HepG2 (cell line): ENCODE measurements around the gene GLOD5. TPM values are rescaled to one million over a fixed set of nuclear protein-coding genes. Genes with fewer than 3 reads are reported as not detected.

Experiments used
- ATAC-seq: fragments of 200-7000 bp; cut with Tn5 transposase; 3 replicates; pipeline ENCODE4 v1.9.1; 2020; ENCODE audit warnings: mild to moderate bottlenecking, moderate library complexity
- BruUV-seq: library from RNA; stranded (reverse); fragments of 400-500 nt; replicated peaks from 2 replicates; lab custom pipeline; 2021; lab: Mats Ljungman, UMichigan
- CTCF ChIA-PET: fragments of 300-600 bp; formaldehyde crosslinking; extraction: SDS; loops from one replicate; lab custom pipeline; 2021; ENCODE audit warnings: low total read pairs, inconsistent platforms, low intra/inter-chr PET ratio; lab: Yijun Ruan, JAX
- POLR2A ChIA-PET: fragments of 350-600 bp; sonication (Branson Sonifier 250); formaldehyde crosslinking; loops from one replicate; lab custom pipeline; 2020; ENCODE audit warnings: antibody characterized with exemption, inconsistent platforms; lab: Yijun Ruan, JAX
- DNase-seq: peaks from one replicate; pipeline ENCODE4 v3.0.0-alpha.2; 2015; ENCODE audit warnings: low spot score
- FAIRE-seq: peaks from 3 replicates; lab custom pipeline; 2011; peaks lifted over from hg19 to GRCh38; lab: Jason Lieb, UNC
- H2AFZ ChIP-seq: one replicate; pipeline ENCODE4 v1.6.1; 2011; ENCODE audit warnings: low read length, inconsistent platforms
- H3K27ac ChIP-seq: fragments of 300-600 bp; 3 replicates; pipeline ENCODE4 v1.8.0; 2011; ENCODE audit warnings: mixed run types, mild to moderate bottlenecking, mixed read lengths, low read length, inconsistent platforms; ENCODE audit not compliant: insufficient read depth; ENCODE audit errors: extremely low read length
- H3K27me3 ChIP-seq, 2 experiments: fragments of 200-600 bp in 1 of 2; 2 replicates in 1 of 2; 3 replicates in 1 of 2; pipeline versions ENCODE4 v1.6.0 to v1.8.0; 2011; ENCODE audit warnings: low read length in 2 of 2, mild to moderate bottlenecking in 2 of 2, moderate library complexity in 2 of 2, inconsistent platforms in 1 of 2; ENCODE audit not compliant: insufficient read depth in 2 of 2, control insufficient read depth in 1 of 2
- H3K36me3 ChIP-seq, 2 experiments: fragments of 200-600 bp in 1 of 2; replicated peaks in 1 of 2; 2 replicates in 1 of 2; 3 replicates in 1 of 2; pipeline versions ENCODE4 v1.5.1 to v1.8.0; 2011; ENCODE audit warnings: low read length in 2 of 2, inconsistent platforms in 1 of 2; ENCODE audit not compliant: insufficient read depth in 2 of 2, control insufficient read depth in 1 of 2
- H3K4me1 ChIP-seq: 2 replicates; pipeline ENCODE4 v1.5.1; 2012; ENCODE audit warnings: low read length, inconsistent platforms; ENCODE audit not compliant: insufficient read depth
- H3K4me2 ChIP-seq: 2 replicates; pipeline ENCODE4 v1.6.0; 2011; ENCODE audit warnings: low read depth, low read length, inconsistent platforms
- H3K4me3 ChIP-seq, 3 experiments: fragments of 200-600 bp in 1 of 3; sonication (generic), shearing (Covaris generic) in 1 of 3; replicated peaks in 1 of 3; 2 replicates each; pipeline ENCODE4 v1.5.1; 2011 to 2016; ENCODE audit warnings: low read length in 3 of 3, inconsistent platforms in 2 of 3, low read depth in 2 of 3, mild to moderate bottlenecking in 2 of 3, control low read depth in 1 of 3, mixed read lengths in 1 of 3; ENCODE audit not compliant: insufficient read depth in 1 of 3
- H3K79me2 ChIP-seq: one replicate; pipeline ENCODE4 v1.6.1; 2011; ENCODE audit warnings: low read length, inconsistent platforms; ENCODE audit not compliant: insufficient read depth
- H3K9ac ChIP-seq: 2 replicates; pipeline ENCODE4 v1.6.0; 2011; ENCODE audit warnings: mild to moderate bottlenecking, low read depth, low read length, inconsistent platforms; ENCODE audit not compliant: insufficient read depth
- H3K9me3 ChIP-seq: 2 replicates; pipeline ENCODE4 v1.5.1; 2012; ENCODE audit warnings: mild to moderate bottlenecking, low read length
- H4K20me1 ChIP-seq: 2 replicates; pipeline ENCODE4 v1.6.0; 2011; ENCODE audit warnings: inconsistent platforms, mild to moderate bottlenecking, low read length, moderate library complexity; ENCODE audit not compliant: insufficient read depth
- MED1 ChIP-seq: sonication (generic); formaldehyde crosslinking; IDR thresholded peaks from 2 replicates; pipeline ENCODE4 v1.4.0; 2020; ENCODE audit warnings: missing genetic modification reagents
- MTF2 ChIP-seq: sonication (generic); formaldehyde crosslinking; IDR thresholded peaks from 2 replicates; pipeline ENCODE4 v1.5.0; 2020; ENCODE audit warnings: missing genetic modification reagents, borderline replicate concordance
- REXO4 ChIP-seq: sonication (generic); formaldehyde crosslinking; IDR thresholded peaks from 2 replicates; pipeline ENCODE4 v1.8.0; 2022; ENCODE audit warnings: missing genetic modification reagents, mild to moderate bottlenecking, borderline replicate concordance
- SALL1 ChIP-seq: sonication (generic); formaldehyde crosslinking; IDR thresholded peaks from 2 replicates; pipeline ENCODE4 v1.8.0; 2022; ENCODE audit warnings: mild to moderate bottlenecking, missing genetic modification reagents
- SMARCE1 ChIP-seq: fragments of 450-650 bp; IDR thresholded peaks from 2 replicates; pipeline ENCODE4 v1.6.1; 2017; ENCODE audit warnings: borderline replicate concordance
- SNAI1 ChIP-seq: sonication (generic); formaldehyde crosslinking; IDR thresholded peaks from 2 replicates; pipeline ENCODE4 v1.5.0; 2020; ENCODE audit warnings: mild to moderate bottlenecking, missing genetic modification reagents, borderline replicate concordance
- SNAPC5 ChIP-seq: sonication (generic); formaldehyde crosslinking; IDR thresholded peaks from 2 replicates; pipeline ENCODE4 v1.8.1; 2023; ENCODE audit warnings: mild to moderate bottlenecking, missing genetic modification reagents, borderline replicate concordance
- THAP9 ChIP-seq: sonication (generic); formaldehyde crosslinking; IDR thresholded peaks from 2 replicates; pipeline ENCODE4; 2020; ENCODE audit warnings: missing genetic modification reagents, mild to moderate bottlenecking, borderline replicate concordance
- ZNF558 ChIP-seq: sonication (generic); formaldehyde crosslinking; IDR thresholded peaks from 2 replicates; pipeline ENCODE4 v1.9.0; 2022; ENCODE audit warnings: mild to moderate bottlenecking, missing genetic modification reagents, borderline replicate concordance
- ZNF781 ChIP-seq: sonication (generic); formaldehyde crosslinking; IDR thresholded peaks from 2 replicates; pipeline ENCODE4 v1.5.1; 2020; ENCODE audit warnings: borderline replicate concordance, mild to moderate bottlenecking, missing genetic modification reagents; ENCODE audit errors: not compliant biosample characterization
- ZSCAN20 ChIP-seq: sonication (generic); formaldehyde crosslinking; IDR thresholded peaks from 2 replicates; pipeline ENCODE4 v1.4.0; 2020; ENCODE audit warnings: missing genetic modification reagents, mild to moderate bottlenecking, borderline replicate concordance
- WGBS: methylation state at CpG from one replicate; pipeline ENCODE4 v1.1.6; 2017; ENCODE audit warnings: low lambda C conversion rate; 5-methylcytosine and 5-hydroxymethylcytosine counted together
- in situ Hi-C: cut with HindIII; loops from 2 replicates; pipeline ENCODE4 v1.10.0; 2017; ENCODE audit warnings: low pct_unique_long_range_greater_than_20kb; ENCODE audit not compliant: extremely low pct_ligation_motif_present
- intact Hi-C: fragments of 100-400 bp; cut with micrococcal nuclease; formaldehyde crosslinking; loops from one replicate; pipeline ENCODE4 v1.10.0; 2022; ENCODE audit not compliant: unreplicated experiment
- polyA plus RNA-seq, 8 experiments: library from polyadenylated mRNA; depleted of rRNA in 3 of 8; stranded (reverse) in 7 of 8; unstranded in 1 of 8; fragments of >200 nt; fragmentation: Illumina TruSeq in 4 of 8; extraction: Trizol in 4 of 8; gene quantifications; 2 replicates each; pipeline versions ENCODE4 v1.2.1 to v1.2.3, GENCODE V29; 2011 to 2016; ENCODE audit warnings: low read depth in 4 of 8, missing spikeins in 1 of 8, mixed read lengths in 1 of 8; ENCODE audit not compliant: insufficient read depth in 1 of 8
- total RNA-seq, 5 experiments: library from RNA; depleted of rRNA; stranded (reverse); fragments of >200 nt; fragmentation: Illumina TruSeq; extraction: Trizol; gene quantifications; 2 replicates each; pipeline ENCODE4 v1.2.3, GENCODE V29; 2016; ENCODE audit warnings: low read depth in 1 of 5
- TF ChIP-seq, protein P1 (sequence below): IDR thresholded peaks from 2 replicates; pipeline ENCODE4 v1.6.1; 2018; ENCODE audit warnings: missing genetic modification reagents, mild to moderate bottlenecking, missing compliant biosample characterization

GLOD5 gene
- total and polyA plus RNA-seq, 2 of the 13 experiments (the other 11 are each of a cell fraction or from before 2014, with no cell fraction given): 0.93 to 1.3 TPM

GRCh38 chrX:48736303-48736702 is 25.2 kb upstream of the GLOD5 start:
- POLR2A ChIA-PET: interaction anchor here (1.4 to 3.1 kb wide), 6 partner anchors 11 to 59 kb away, joined by 3 to 42 read pairs (median 12); partner anchors contain the start of gene SUV39H1
- no peak for FAIRE-seq
- no TSS peak for BruUV-seq

DNA sequence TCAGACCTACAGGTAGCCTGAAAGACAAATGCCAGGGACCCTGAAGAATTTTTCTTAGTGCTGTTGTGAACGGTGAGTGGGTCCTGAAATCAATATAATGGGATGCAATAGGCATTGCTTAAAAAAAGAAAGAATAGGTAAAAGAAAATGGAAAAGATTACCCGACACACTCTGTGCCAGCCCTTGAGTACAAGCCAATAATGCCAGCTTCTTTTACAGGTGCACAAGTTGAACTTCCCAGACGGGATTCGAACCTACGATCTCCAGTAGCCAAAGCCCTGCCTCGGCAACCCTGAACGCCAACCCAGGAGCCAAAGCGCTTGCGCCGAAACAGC is 24.7 kb upstream of the GLOD5 start:
- 0% methylated on average over 2 of the region's 10 CpGs for WGBS
- Histone ChIP-seq H4K20me1 (no peaks in the 10 kb centered on the region), H3K4me2 (peak overlapping the region; percentile 52), H3K36me3 (no peaks in the 10 kb centered on the region), H3K9me3 (no peaks in the 10 kb centered on the region), H3K4me1 (peaks cover 28% of the 10 kb centered on the region), H3K79me2 (no peaks in the 10 kb centered on the region), H3K27me3 (no peaks in the 10 kb centered on the region), H2AFZ (no peak overlapping the region), H3K4me3 (peak overlapping the region; percentile 33 to 49 (median 47); a peak in 4 of 6 replicates), H3K27ac (peak overlapping the region; percentile 21), H3K9ac (peak overlapping the region; percentile 62; the same call in 1 of the 2 replicates)
- TF ChIP-seq SNAI1 (CRISPR knock-in tag) (0 out of 2 replicates have a peak, but pooled peaks have one; percentile 49), THAP9 (peak; percentile 66; the same call in 1 of the 2 replicates), ZNF558 (CRISPR knock-in tag) (no peak)
- TSS peak; percentile 77 for BruUV-seq
- POLR2A ChIA-PET: interaction anchor here (0.6 to 3.1 kb wide), 22 partner anchors 11 to 364 kb away, joined by 3 to 42 read pairs (median 5); partner anchors contain the start of genes GLOD5, HDAC6, OTUD5 and RBM3
- intact Hi-C loops: loop anchor here (1.0 to 5.0 kb wide), 2 partner anchors 24 to 450 kb away; partner anchors contain the start of gene PRICKLE3
- DNase-seq: no peak
- CTCF ChIA-PET: no interaction called here
- ATAC-seq: no peak
- FAIRE-seq: no peak
- in situ Hi-C loops: no loop called here

More at GRCh38 chrX:48736303-48736702, 25.2 kb upstream of the GLOD5 start:
- in situ Hi-C loops (no loop called here), intact Hi-C loops (loop anchor here (5.0 kb wide), 1 partner anchor 451 kb away; the partner anchor contains the start of gene PRICKLE3)
- no peaks in the 10 kb centered on the region for H3K27me3 ChIP-seq
- no peaks in the 10 kb centered on the region for H3K36me3 ChIP-seq
- DNase-seq (no peak), ATAC-seq (no peak)
- no peaks in the 10 kb centered on the region for H3K79me2 ChIP-seq
- peak overlapping the region in 2 of 3 experiments; percentile 47 to 49; a peak in 3 of 6 replicates for H3K4me3 ChIP-seq
- peaks cover 28% of the 10 kb centered on the region for H3K4me1 ChIP-seq
- peak overlapping the region; percentile 52 for H3K4me2 ChIP-seq
- peak overlapping the region; percentile 62; the same call in 1 of the 2 replicates for H3K9ac ChIP-seq
- WGBS: 73% methylated on average over 1 of the region's 1 CpG
- no peaks in the 10 kb centered on the region for H3K9me3 ChIP-seq
- peak overlapping the region; percentile 42 for H2AFZ ChIP-seq
- CTCF ChIA-PET: no interaction called here
- peak overlapping the region; percentile 21 for H3K27ac ChIP-seq
- TF ChIP-seq ZSCAN20 (no peak), SNAPC5 (no peak), REXO4 (CRISPR knock-in tag) (no peak), SMARCE1 (no peak), SALL1 (CRISPR knock-in tag) (no peak), ZNF781 (CRISPR knock-in tag) (no peak), MTF2 (CRISPR knock-in tag) (no peak), MED1 (CRISPR knock-in tag) (no peak)
- TF ChIP-seq, protein P1, sequence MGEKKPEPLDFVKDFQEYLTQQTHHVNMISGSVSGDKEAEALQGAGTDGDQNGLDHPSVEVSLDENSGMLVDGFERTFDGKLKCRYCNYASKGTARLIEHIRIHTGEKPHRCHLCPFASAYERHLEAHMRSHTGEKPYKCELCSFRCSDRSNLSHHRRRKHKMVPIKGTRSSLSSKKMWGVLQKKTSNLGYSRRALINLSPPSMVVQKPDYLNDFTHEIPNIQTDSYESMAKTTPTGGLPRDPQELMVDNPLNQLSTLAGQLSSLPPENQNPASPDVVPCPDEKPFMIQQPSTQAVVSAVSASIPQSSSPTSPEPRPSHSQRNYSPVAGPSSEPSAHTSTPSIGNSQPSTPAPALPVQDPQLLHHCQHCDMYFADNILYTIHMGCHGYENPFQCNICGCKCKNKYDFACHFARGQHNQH (CRISPR knock-in tag): no peak
- no peaks in the 10 kb centered on the region for H4K20me1 ChIP-seq
